Type B pancreatic cell (in vitro differentiated cells): ENCODE data around the gene LOC128125822. TPM values are rescaled to one million over a fixed set of nuclear protein-coding genes. Genes with fewer than 3 reads are reported as not detected.

ENCODE experiments used
- DNase-seq: peaks from one replicate; pipeline ENCODE4 v3.0.0; 2021; ENCODE audit warnings: mixed read lengths; ENCODE audit not compliant: unreplicated experiment; ENCODE audit errors: extremely low spot score
- H3K27ac Mint-ChIP-seq: 2 replicates; pipeline ENCODE4 v1.8.0; 2021; ENCODE audit warnings: mild to moderate bottlenecking, mixed read lengths
- H3K27me3 Mint-ChIP-seq: 2 replicates; pipeline ENCODE4 v1.8.0; 2021; ENCODE audit warnings: mixed read lengths
- H3K36me3 Mint-ChIP-seq: 2 replicates; pipeline ENCODE4 v1.8.0; 2021; ENCODE audit warnings: mixed read lengths
- H3K4me1 Mint-ChIP-seq: one replicate; pipeline ENCODE4 v1.8.0; 2021; ENCODE audit warnings: mixed read lengths; ENCODE audit not compliant: unreplicated experiment
- H3K4me3 Mint-ChIP-seq: 2 replicates; pipeline ENCODE4 v1.8.0; 2021; ENCODE audit warnings: mild to moderate bottlenecking, mixed read lengths
- H3K9me3 Mint-ChIP-seq: 2 replicates; pipeline ENCODE4 v1.8.0; 2021; ENCODE audit warnings: mixed read lengths
- CTCF ChIP-seq: fragments of 200-600 bp; sonication (generic); conservative IDR thresholded peaks from 2 replicates; pipeline ENCODE4 v1.5.0; 2021; ENCODE audit warnings: antibody characterized with exemption, mild to moderate bottlenecking
- total RNA-seq: library from RNA; stranded (reverse); gene quantifications from 2 replicates; pipeline ENCODE4 v1.2.1, GENCODE V29; 2021; ENCODE audit warnings: low replicate concordance

The LOC128125822 gene

GRCh38 chr6:63611560-63611959, 39.3 kb downstream of the LOC128125822 start:
- no peaks in the 10 kb centered on the region for H3K4me1 Mint-ChIP-seq
- H3K27me3 Mint-ChIP-seq = no peaks in the 10 kb centered on the region
- no peak overlapping the region for H3K27ac Mint-ChIP-seq
- no peaks in the 10 kb centered on the region for H3K36me3 Mint-ChIP-seq
- DNase-seq = no peak
- H3K4me3 Mint-ChIP-seq = no peak overlapping the region
- no peak for TF ChIP-seq CTCF
- no peaks in the 10 kb centered on the region for H3K9me3 Mint-ChIP-seq

- Mint-ChIP-seq H3K4me3 (no peak overlapping the region), H3K36me3 (no peaks in the 10 kb centered on the region), H3K4me1 (no peaks in the 10 kb centered on the region), H3K9me3 (no peaks in the 10 kb centered on the region), H3K27me3 (no peaks in the 10 kb centered on the region), H3K27ac (no peak overlapping the region)
- no peak for DNase-seq
- no peak for TF ChIP-seq CTCF
These were observed 43.3 kb downstream of the LOC128125822 start for GRCh38 chr6:63615590-63615989.

Other genes with a start within 250 kb of the LOC128125822 start
- 85.6 and 133 TPM in 2 replicates for gene PTP4A1, start within 50 bp of the LOC128125822 start, total RNA-seq
- 46.7 and 50.6 TPM in 2 replicates for gene PHF3, start 63.3 kb downstream of the LOC128125822 start, total RNA-seq